Natural killer cell (primary cell): ENCODE data around the gene NUP88. TPM values are rescaled to one million over a fixed set of nuclear protein-coding genes. Genes with fewer than 3 reads are reported as not detected.

Experiments
- ATAC-seq, 3 donors: fragments of 150-1000 bp in 2 of 3; fragments of 200-7000 bp in 1 of 3; cut with Tn5 transposase; 1 replicate in 1 of 3; 2 replicates in 2 of 3; pipeline ENCODE4 v1.10.0; 2021; ENCODE audit warnings: mild to moderate bottlenecking in 2 of 3, moderate library complexity in 2 of 3
- DNase-seq, 2 donors: peaks; one replicate each; pipeline versions ENCODE4 v3.0.0 to v3.0.0-alpha.2; 2013 to 2021; ENCODE audit warnings: mixed read lengths in 1 of 2
- H3K27ac ChIP-seq: one replicate; pipeline ENCODE4 v1.5.1; 2013; ENCODE audit warnings: mild to moderate bottlenecking, low read length
- H3K27me3 ChIP-seq: one replicate; pipeline ENCODE4 v1.6.1; 2013; ENCODE audit warnings: low read length; ENCODE audit not compliant: control insufficient read depth, insufficient read depth
- H3K36me3 ChIP-seq: one replicate; pipeline ENCODE4 v1.6.1; 2013; ENCODE audit warnings: low read length; ENCODE audit not compliant: control insufficient read depth, insufficient read depth
- H3K4me1 ChIP-seq: one replicate; pipeline ENCODE4 v1.6.1; 2013; ENCODE audit warnings: low read length; ENCODE audit not compliant: control insufficient read depth, insufficient read depth
- H3K4me3 ChIP-seq: one replicate; pipeline ENCODE4 v1.5.1; 2013; ENCODE audit warnings: low read length
- H3K9me3 ChIP-seq: one replicate; pipeline ENCODE4 v1.6.1; 2013; ENCODE audit warnings: low read length; ENCODE audit not compliant: control insufficient read depth, insufficient read depth
- H3K27ac Mint-ChIP-seq, 2 donors: one replicate each; pipeline ENCODE4 v1.8.0; 2022; ENCODE audit warnings: mild to moderate bottlenecking in 2 of 2, mixed read lengths in 2 of 2, moderate library complexity in 1 of 2
- H3K27me3 Mint-ChIP-seq, 2 donors: one replicate each; pipeline ENCODE4 v1.8.0; 2022; ENCODE audit warnings: low read depth in 2 of 2, mixed read lengths in 2 of 2
- H3K36me3 Mint-ChIP-seq: one replicate; pipeline ENCODE4 v1.8.0; 2022; ENCODE audit warnings: mixed read lengths
- H3K4me1 Mint-ChIP-seq, 2 donors: one replicate each; pipeline ENCODE4 v1.8.0; 2022; ENCODE audit warnings: mixed read lengths in 2 of 2
- H3K4me3 Mint-ChIP-seq: one replicate; pipeline ENCODE4 v1.8.0; 2022; ENCODE audit warnings: mild to moderate bottlenecking, moderate library complexity, mixed read lengths
- H3K9me3 Mint-ChIP-seq, 2 donors: one replicate each; pipeline ENCODE4 v1.8.0; 2022; ENCODE audit warnings: mixed read lengths in 2 of 2
- CTCF ChIP-seq: fragments of 200-600 bp; IDR thresholded peaks from one replicate; pipeline ENCODE4 v1.8.0; 2022; ENCODE audit warnings: antibody characterized with exemption
- WGBS: methylation state at CpG from one replicate; pipeline ENCODE4 v1.1.7; 2013; ENCODE audit warnings: missing lambda C conversion rate; ENCODE audit not compliant: insufficient coverage; 5-methylcytosine and 5-hydroxymethylcytosine counted together
- intact Hi-C: fragments of 100-400 bp; cut with micrococcal nuclease; formaldehyde crosslinking; loops from one replicate; pipeline ENCODE4 v1.14.2; 2022
- total RNA-seq, 4 donors: library from RNA; stranded (reverse); fragments of 120-200 nt in 1 of 4; gene quantifications; one replicate each; pipeline versions ENCODE4 v1.2.3 to v1.2.4, GENCODE V29; 2013 to 2022

Gene NUP88
- total RNA-seq, 3 donors from 2014 or later (not counting 1 experiment from before 2014, with no cell fraction given): 112 to 136 (median 125) TPM

GRCh38 chr17:5379351-5380107 lies 39.9 kb downstream of the NUP88 start:
- Mint-ChIP-seq H3K4me3 (peak overlapping the region; percentile 2), H3K36me3 (peaks cover 38% of the 10 kb centered on the region), H3K9me3 (no peaks in the 10 kb centered on the region), H3K27me3 (no peaks in the 10 kb centered on the region), H3K4me1 (peaks cover 6 to 10% of the 10 kb centered on the region in 2 donors), H3K27ac (peak overlapping the region; percentile 45 to 49)
- DNase-seq (no peak), ATAC-seq (no peak)
- intact Hi-C loops: no loop called here
- TF ChIP-seq CTCF: no peak
- H3K4me1 ChIP-seq: no peaks in the 10 kb centered on the region
- no peaks in the 10 kb centered on the region for H3K9me3 ChIP-seq
- 93% methylated on average over 11 of the region's 11 CpGs for WGBS
- no peak overlapping the region for H3K27ac ChIP-seq
- H3K36me3 ChIP-seq: peaks cover 83% of the 10 kb centered on the region
- no peak overlapping the region for H3K4me3 ChIP-seq
- H3K27me3 ChIP-seq: no peaks in the 10 kb centered on the region

- peak overlapping the region in 1 of 2 donors; percentile 45 for H3K27ac Mint-ChIP-seq
- ATAC-seq (no peak), DNase-seq (no peak)
- Histone ChIP-seq H3K27me3 (no peaks in the 10 kb centered on the region), H3K4me1 (no peaks in the 10 kb centered on the region), H3K27ac (no peak overlapping the region), H3K4me3 (no peak overlapping the region), H3K9me3 (no peaks in the 10 kb centered on the region), H3K36me3 (peaks cover 82% of the 10 kb centered on the region)
- no peak for TF ChIP-seq CTCF
- H3K4me3 Mint-ChIP-seq: no peak overlapping the region
- peaks cover 6 to 10% of the 10 kb centered on the region in 2 donors for H3K4me1 Mint-ChIP-seq
- WGBS: 94% methylated on average over 3 of the region's 3 CpGs
- peaks cover 38% of the 10 kb centered on the region for H3K36me3 Mint-ChIP-seq
- intact Hi-C loops: no loop called here
- no peaks in the 10 kb centered on the region for H3K27me3 Mint-ChIP-seq
- H3K9me3 Mint-ChIP-seq: no peaks in the 10 kb centered on the region
Observed at GRCh38 chr17:5378566-5379207, 40.8 kb downstream of the NUP88 start.

- no peaks in the 10 kb centered on the region for H3K4me1 Mint-ChIP-seq
- Histone ChIP-seq H3K36me3 (peaks cover 67% of the 10 kb centered on the region), H3K4me1 (no peaks in the 10 kb centered on the region), H3K27me3 (no peaks in the 10 kb centered on the region), H3K27ac (no peak overlapping the region), H3K9me3 (no peaks in the 10 kb centered on the region), H3K4me3 (no peak overlapping the region)
- TF ChIP-seq CTCF: no peak
- 90% methylated on average over 6 of the region's 6 CpGs for WGBS
- intact Hi-C loops: no loop called here
- H3K9me3 Mint-ChIP-seq: no peaks in the 10 kb centered on the region
- H3K36me3 Mint-ChIP-seq: peaks cover 24% of the 10 kb centered on the region
- DNase-seq: no peak
- no peak overlapping the region for H3K27ac Mint-ChIP-seq
- H3K4me3 Mint-ChIP-seq: no peak overlapping the region
- no peaks in the 10 kb centered on the region for H3K27me3 Mint-ChIP-seq
- ATAC-seq: no peak
Observed at GRCh38 chr17:5373112-5373511, 46.4 kb downstream of the NUP88 start.
